Middle frontal gyrus (tissue), 1 donor: Measurements from ENCODE around the gene ACBD3.

Source experiments
- DNase-seq: peaks from one replicate; pipeline ENCODE4 v3.0.0-alpha.2; 2015; ENCODE audit warnings: low spot score; ENCODE audit errors: extremely low spot score

ACBD3 gene

DNA sequence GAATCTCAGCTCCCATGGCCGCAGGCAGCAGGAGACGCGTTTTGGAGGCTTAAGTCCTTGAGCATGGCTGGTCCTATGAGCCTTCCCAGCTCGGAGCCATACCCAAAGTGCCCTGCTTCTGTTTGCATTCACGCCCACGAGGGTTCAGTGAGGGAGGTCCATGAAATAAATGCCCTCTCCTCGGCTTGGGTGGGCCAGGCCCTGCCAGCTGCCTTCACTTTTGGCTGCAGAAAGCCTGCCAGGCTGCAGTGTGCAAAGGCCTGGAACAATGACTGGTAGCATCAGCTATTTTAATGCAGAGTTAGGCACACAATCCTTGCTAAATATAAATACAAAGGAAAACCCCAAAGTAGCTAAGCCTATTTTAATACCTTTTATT, 74.7 kb downstream of the ACBD3 start:
- DNase-seq: no peak

DNA sequence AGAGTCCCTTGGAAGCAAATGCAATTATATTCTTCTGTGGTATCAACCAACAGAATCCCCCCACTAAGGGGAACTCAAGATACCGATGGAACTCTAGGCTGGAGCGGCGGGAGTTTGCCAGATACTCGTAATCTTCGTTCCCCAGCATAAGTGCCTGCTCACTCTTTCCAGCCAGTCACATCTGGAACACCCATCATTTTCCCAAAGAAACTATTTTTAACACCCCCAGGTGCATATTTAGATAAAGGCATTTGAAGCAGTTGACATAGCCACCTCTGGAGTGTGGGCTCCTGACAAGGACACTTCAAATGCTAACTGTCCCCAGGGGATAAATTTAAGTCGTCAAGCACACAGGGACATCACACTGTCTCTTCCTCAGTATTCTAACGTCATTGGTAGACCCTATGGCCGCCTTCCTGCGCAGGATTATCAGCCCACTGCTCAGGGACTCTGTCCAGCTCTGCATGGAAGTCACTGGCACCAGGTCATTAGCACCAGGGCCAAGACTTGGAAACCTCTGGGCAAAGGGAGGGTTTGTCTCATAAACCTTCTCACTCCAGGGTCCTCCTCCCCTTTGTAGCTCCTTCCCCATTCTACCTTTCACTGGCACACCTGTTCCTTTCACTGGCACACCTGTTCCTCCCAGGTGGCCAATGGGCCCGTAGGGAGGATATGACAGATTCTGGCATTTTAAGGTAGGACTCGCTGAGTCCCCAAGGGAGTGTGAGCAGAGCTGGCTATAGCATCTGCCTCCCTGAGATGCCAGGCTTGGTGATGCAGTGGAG, 75.3 kb downstream of the ACBD3 start:
- no peak for DNase-seq

DNA sequence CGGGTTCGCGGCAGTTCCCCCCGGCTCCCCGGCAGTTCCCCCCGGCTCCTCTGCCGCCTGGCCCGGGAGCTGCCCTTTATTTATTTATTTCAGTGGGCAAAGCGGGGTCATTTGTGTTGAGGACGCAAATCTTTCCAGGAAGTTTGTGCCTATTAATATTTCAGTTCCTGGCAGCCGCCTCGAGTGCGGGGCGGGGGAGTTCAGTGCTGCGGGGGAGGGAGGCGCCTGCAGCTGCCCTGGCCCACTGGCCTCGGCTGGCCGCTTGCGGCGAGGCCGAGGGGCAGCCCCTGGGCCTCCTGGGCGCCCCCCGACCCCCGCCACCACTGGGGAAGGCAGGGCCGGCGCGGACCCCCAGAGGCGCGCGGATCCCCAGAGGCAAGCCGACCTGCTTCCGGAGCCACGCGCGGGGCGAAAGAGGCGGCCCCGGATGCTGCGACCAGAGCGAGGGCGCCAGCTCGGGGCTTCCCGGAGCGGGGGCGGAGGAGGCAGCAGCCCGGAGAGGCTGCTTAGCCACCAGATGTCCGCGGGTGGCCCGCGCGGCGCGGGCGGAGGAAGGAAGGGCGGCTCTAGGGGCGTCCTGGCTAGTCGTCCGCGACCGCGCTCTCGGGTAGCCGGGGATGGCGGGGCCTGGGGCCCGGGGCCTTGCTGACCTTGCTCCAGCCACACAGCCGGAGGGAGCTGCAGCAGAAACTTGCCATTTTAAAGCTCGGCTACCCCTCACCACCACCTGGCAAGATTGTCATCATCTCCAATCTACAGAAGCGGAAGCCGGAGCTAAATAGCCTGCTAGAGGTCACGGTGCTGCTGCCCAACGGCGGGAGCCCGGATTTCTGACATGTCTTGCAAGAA, 76.1 kb downstream of the ACBD3 start:
- no peak for DNase-seq

DNA sequence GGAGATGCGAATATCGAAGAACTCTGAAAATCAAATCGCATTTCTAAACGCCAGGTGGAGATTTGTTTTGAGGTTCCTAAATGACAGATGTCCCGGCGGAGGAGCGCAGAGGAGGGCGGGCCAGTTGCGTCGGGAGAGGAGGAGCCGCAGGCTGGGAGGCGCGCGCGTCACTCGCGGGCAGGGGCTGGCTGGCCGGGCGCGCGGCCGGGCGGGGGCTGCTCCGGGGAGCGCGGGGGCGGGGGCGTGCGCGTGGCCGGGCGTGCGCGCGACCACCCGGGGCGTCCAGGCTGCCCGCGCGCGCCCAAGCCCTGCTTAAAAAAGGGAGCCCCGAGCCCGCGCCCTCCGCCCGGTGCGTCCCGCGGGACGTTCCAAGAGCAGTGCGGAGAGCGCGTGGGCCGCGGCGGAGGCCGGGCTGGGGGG, 76.7 kb downstream of the ACBD3 start:
- DNase-seq: peak; percentile 77

DNA sequence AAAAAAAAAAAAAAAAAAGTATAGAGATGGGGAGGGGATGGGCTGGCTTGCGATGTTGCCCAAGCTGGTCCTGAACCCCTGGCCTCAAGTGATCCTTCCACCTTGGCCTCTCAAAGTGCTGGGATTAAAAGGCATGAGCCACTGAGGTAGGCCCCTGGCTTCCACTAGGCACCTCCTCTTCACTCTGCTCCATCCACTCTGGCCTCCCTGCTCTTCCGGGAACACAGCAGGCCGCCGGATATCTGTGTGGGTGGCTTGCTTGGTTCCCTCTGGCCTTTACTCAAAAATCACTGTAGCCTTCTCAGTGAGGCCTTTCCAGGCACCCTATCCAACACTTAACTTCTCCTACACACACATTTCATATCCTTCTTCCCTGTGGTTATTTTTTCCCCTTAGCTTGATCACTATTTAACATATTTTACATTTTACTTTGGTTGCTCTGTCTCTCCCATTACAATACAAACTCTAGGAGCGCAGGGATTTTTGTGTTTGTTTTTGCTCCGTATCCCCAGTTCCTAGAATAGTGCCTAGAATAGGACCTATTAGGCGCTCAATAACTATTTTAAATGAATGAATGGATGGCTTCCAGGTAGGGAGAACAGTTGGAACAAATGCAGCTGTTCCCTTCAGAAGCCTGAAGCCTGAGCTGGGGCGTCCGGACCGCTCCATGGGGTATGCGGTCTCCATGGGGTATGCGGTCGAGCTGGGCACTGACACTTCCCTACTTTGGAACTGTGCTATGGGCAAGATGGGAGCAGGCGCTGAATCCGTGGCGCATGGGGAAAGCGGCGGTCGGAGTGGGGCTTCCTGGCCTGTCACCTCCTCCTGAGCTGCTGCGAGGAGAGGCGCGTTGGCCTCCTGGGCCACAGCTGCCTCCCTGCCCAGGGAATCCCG, 77.4 kb downstream of the ACBD3 start:
- no peak for DNase-seq

DNA sequence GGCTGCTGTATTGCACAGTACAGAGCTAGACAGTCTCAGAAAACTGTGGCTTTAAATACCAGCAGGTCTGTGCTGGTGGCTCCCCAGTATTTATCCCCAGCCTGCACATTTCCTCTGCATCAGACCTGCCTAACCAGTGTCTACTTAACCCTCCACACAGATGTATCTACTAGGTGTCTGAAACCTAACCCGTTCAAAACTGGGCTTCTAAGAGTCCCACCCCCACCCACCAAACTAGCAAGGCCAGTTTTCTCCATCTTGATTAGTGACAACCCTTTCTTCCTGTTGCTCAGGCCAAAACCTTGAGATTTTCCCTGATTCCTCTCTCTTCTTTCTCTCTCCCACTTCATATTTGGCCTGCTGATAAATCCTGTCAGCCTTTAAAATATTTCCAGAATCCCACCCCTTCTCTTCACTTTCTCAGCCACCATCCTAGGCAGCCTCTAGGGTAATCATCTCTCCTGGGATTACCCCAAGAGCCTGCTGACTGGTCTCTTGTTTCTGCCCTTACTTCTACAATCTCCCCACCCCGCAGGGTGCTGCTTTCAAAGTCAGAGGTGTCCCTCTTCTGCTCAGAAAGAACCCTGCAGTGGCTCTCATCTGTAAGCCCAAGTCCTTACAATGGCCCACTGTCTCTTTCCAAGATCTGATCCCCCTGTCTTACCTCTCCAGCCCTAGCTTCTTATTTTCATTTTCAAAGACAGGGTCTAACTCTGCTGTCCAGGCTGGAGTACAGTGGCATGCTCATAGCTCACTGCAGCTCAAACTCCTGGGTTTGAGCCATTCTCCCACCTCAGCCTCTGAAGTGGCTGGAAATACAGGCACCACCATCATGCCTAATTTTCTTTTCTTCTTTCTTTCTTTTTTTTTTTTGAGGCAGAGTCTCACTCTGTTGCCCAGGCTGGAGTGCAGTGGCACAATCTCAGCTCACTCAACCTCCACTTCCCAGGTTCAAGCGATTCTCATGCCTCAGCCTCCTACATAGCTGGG, 78.8 kb downstream of the ACBD3 start:
- DNase-seq: no peak

DNA sequence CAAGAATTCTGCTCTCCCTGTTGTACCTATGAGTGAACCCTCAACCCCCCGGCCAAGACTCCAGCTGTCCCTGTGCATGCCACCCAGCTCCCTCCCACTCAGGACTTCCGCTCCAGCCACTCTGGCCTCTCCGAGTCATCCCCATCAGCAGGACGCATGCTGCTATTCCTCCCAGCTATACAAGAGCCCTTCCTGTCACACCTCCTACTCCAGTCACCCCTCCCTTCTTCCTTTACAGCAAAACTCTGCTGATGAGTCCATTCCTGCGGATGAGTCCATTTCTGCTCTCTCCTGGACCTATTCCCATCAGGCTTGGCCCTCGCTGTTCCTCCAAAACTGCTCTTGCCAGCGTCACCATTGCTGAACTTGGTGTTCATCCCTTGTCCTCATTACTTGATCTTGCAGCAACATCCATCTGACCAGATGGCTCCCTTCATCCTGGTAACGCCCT, 81.8 kb downstream of the ACBD3 start:
- no peak for DNase-seq

DNA sequence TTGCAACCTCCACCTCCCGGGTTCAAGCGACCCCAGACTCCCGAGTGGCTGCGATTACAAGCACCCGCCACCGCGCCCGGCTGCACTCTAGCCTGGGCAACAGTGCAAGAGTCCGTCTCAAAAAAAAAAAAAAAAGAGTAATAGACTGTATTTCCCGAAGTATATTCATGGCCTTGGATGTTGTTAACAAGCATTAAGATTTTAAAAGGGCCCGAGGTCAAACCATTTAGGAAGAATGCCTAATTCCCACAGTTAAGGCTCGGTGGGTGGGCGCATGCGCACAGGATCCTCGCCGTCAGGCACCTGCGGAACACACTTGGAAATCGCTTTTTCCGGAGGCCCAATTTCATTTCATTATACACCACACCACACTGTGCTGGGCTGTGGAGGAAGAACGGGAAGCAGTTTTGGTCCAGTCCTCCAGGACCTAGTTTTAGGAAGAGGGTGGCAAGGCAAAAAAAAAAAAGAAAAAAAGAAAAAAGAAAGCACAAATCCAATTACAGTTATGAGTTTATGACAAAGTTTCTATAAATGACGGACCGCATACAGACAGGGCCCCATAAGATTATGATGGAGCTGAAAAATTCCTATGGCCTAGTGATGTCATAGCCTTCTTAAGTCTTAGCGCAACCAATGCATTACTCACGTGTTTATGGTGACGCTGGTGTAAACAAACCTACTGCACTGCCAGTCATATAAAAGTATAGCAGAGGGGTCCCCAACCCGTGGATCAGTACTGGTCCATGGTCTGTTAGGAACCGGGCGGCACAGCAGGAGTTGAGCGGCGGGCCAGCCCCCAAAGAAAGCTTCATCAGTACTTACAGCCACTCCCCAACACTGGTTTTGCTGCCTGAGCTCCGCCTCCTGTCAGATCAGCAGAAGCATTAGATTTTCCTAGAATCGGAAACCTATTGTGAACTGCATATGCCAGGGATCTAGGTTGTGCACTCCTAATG, 85.8 kb downstream of the ACBD3 start:
- no peak for DNase-seq

DNA sequence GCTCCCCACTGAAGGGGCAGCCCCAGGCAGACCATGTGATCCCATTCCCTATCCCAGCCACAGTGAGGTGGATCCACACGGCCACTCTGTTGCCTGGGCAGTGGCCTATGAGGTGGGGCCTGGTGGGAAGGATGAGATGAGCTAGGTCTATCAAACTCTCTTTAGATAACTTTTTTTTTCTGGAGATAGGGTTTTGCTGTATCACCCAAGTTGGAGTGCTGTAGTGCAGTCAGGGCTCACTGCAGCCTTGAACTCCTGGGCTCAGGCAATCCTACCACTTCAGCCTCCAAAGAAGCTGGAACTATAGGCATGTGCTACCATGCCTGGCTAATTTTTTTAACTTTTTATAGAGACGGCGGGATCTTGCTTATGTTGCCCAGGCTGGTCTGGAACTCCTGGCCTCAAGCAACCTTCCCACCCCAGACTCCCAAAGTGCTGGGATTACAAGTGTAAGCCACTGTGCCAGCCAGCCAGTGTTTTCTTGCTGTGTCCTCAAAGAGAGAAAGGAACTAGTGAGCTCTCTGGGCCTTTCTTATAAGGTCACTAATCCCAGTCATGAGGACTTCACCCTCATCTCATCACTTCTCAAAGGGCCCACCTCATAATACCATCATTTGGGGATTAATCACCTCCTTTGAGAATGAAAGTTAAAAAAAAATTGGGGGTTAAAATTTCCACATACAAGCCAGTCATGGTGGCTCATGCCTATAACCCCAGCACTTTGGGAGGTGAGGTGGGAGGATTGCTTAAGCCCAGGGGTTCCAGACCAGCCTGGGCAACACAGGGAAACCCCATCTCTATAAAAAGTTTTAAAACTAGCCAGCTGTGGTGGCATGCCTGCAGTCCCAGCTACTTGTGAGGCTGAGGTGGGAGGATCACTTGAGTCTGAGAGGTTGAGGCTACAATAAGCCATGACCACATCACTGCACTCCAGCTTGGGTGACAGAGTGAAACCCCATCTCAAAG, 87.4 kb downstream of the ACBD3 start:
- DNase-seq: no peak

DNA sequence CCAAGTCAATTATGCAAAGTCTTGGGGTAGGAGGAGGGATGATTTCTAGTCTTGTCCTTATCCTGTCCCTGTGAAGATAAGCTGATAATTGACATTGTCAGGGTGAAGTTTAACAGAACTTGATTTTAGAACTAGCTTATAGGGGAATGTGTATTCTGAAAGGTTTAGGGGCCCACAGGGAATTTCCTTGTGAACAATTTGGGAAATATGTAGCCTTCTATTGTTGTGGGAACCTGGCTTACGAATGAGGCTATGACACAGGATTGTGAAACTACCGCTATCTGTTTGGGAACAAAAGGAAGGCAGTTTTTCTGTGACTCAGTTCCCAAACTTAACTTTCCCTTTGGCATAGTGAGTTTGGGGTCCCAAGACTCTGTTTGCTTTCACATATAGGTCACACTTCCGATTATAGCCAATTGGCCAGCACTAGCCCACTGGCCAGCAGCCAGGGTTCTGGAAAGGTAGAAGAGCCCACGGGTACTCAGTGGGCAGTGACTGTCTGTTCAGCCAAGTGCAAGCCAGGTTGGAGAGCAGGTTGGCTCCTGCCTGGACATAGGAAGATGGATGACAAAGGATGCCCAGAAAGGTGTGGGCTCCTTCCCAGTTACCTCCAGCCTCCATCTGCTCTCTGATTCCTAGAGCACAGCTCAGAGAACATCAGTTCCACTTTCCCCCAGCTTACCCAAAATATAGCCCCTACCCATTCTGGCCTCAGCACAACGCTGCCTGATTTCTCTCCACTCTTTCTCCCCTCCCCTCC, 88.5 kb downstream of the ACBD3 start:
- no peak for DNase-seq

DNA sequence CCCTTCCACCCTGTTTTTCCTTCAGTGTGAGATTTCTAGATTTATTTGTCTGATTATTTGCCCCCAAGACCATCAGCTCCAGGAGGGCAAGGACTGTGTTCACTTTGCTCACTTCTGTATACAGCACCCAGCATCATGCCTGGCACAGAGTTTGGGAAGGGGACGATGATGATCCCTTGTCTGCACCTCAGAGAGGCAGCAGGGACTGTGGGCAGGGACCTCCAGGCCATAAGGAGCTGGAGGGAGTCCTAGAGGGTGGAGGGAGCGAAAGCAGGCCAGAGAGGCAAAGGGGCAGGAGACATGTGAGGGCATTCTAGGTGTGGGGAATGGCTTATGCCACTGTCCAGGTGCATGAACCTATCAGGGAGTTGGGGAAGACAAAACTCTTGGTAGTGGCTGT, 91.3 kb downstream of the ACBD3 start:
- no peak for DNase-seq
